ENCODE measurements around the gene ARHGAP1.

DNA sequence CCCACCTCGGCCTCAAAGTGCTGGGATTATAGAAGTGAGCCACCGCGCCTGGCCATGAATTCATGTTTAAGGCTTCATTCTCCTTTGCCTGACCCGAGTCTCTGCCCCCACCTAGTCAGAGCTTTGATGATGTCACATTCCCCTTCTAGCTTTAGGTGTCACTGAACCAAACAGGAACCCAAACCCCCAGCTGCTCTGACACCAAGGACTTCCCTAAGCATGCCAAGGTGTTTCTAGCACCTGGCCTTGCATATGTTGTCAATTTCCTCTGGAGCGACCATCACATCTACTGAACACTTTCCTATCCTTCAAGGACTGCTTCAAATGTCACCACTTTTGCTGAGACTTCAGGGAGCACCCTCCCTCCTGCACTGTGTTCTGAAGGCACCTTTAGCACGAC is 20.9 kb upstream of the ARHGAP1 start:
- TF ChIP-seq EZH2 (IDR thresholded peaks at IDR 0.05; ENCODE audit: insufficient read depth, poor library complexity, severe bottlenecking) (no peak), EZH2phosphoT487 (IDR thresholded peaks at IDR 0.05; ENCODE audit: insufficient read depth, low read depth) (no peak)

Data from GM23248 (cell line).